ENCODE results near the gene PREB.

GRCh38 chr2:27095427-27095744 is 39.0 kb downstream of the PREB start:
- no peak for TF ChIP-seq CTCF (IDR thresholded peaks at IDR 0.05)
- TF ChIP-seq POLR2A (IDR thresholded peaks at IDR 0.05): no peak
